ENCODE measurements around the gene DLG1.
"Not testable (repeated sequence)": the region's sequence is repeated elsewhere in the genome, so short reads cannot be mapped to it uniquely, and the experiment has no call there.

DLG1 gene

GRCh38 chr3:197289726-197290125, 8.7 kb downstream of the DLG1 start:
- Mint-ChIP-seq H3K36me3 (peaks cover 54% of the 10 kb centered on the region), H3K9me3 (no peaks in the 10 kb centered on the region), H3K4me1 (peaks cover 28% of the 10 kb centered on the region), H3K27me3 (no peaks in the 10 kb centered on the region), H3K27ac (no peak overlapping the region), H3K4me3 (no peak overlapping the region)
- CTCF ChIA-PET, result no interaction called here
- no peak for DNase-seq

- CTCF ChIA-PET, result no interaction called here
- H3K36me3 Mint-ChIP-seq, result peaks cover 51% of the 10 kb centered on the region
- peaks cover 14% of the 10 kb centered on the region for H3K4me1 Mint-ChIP-seq
- H3K9me3 Mint-ChIP-seq, result no peaks in the 10 kb centered on the region
- H3K27ac Mint-ChIP-seq, result no peak overlapping the region
- no peak overlapping the region for H3K4me3 Mint-ChIP-seq
- no peaks in the 10 kb centered on the region for H3K27me3 Mint-ChIP-seq
- DNase-seq, result no peak
Observed at GRCh38 chr3:197286678-197287077, 11.7 kb downstream of the DLG1 start.

GRCh38 chr3:197285557-197285956, 12.9 kb downstream of the DLG1 start:
- Mint-ChIP-seq H3K4me1 (peaks cover 7% of the 10 kb centered on the region), H3K27me3 (no peaks in the 10 kb centered on the region), H3K4me3 (no peak overlapping the region), H3K36me3 (peaks cover 48% of the 10 kb centered on the region), H3K27ac (no peak overlapping the region), H3K9me3 (no peaks in the 10 kb centered on the region)
- CTCF ChIA-PET, result no interaction called here
- DNase-seq, result no peak

- peaks cover 42% of the 10 kb centered on the region for H3K36me3 Mint-ChIP-seq
Observed at GRCh38 chr3:197283045-197283444, 15.4 kb downstream of the DLG1 start.

GRCh38 chr3:197281849-197282248, 16.6 kb downstream of the DLG1 start:
- CTCF ChIA-PET, result no interaction called here
- Mint-ChIP-seq H3K4me1 (peaks cover 6% of the 10 kb centered on the region), H3K27ac (no peak overlapping the region), H3K9me3 (no peaks in the 10 kb centered on the region), H3K27me3 (no peaks in the 10 kb centered on the region), H3K4me3 (no peak overlapping the region), H3K36me3 (peaks cover 36% of the 10 kb centered on the region)
- DNase-seq, result no peak

More at GRCh38 chr3:197283045-197283444, 15.4 kb downstream of the DLG1 start:
- CTCF ChIA-PET, result interaction anchor here (1.0 kb wide), 1 partner anchor 219 kb away, joined by 3 read pairs; no protein-coding TSS in a partner anchor
- Mint-ChIP-seq H3K4me1 (peaks cover 6% of the 10 kb centered on the region), H3K27ac (no peak overlapping the region), H3K9me3 (no peaks in the 10 kb centered on the region), H3K4me3 (no peak overlapping the region), H3K27me3 (no peaks in the 10 kb centered on the region)
- no peak for DNase-seq

GRCh38 chr3:197280156-197280555, 18.3 kb downstream of the DLG1 start:
- no peak for DNase-seq
- H3K9me3 Mint-ChIP-seq, result no peaks in the 10 kb centered on the region
- CTCF ChIA-PET, result no interaction called here
- peaks cover 32% of the 10 kb centered on the region for H3K36me3 Mint-ChIP-seq
- H3K27me3 Mint-ChIP-seq, result no peaks in the 10 kb centered on the region
- no peak overlapping the region for H3K4me3 Mint-ChIP-seq
- peaks cover 4% of the 10 kb centered on the region for H3K4me1 Mint-ChIP-seq
- no peak overlapping the region for H3K27ac Mint-ChIP-seq

GRCh38 chr3:197278933-197279332, 19.5 kb downstream of the DLG1 start:
- Mint-ChIP-seq H3K36me3 (peaks cover 33% of the 10 kb centered on the region), H3K27ac (no peak overlapping the region), H3K4me1 (peaks cover 5% of the 10 kb centered on the region), H3K4me3 (no peak overlapping the region), H3K9me3 (no peaks in the 10 kb centered on the region), H3K27me3 (no peaks in the 10 kb centered on the region)
- DNase-seq, result no peak
- CTCF ChIA-PET, result no interaction called here

GRCh38 chr3:197276808-197277207, 21.6 kb downstream of the DLG1 start:
- H3K36me3 Mint-ChIP-seq, result peaks cover 34% of the 10 kb centered on the region
- CTCF ChIA-PET, DNase-seq, H3K4me3 Mint-ChIP-seq, H3K27ac Mint-ChIP-seq, H3K27me3 Mint-ChIP-seq, H3K9me3 Mint-ChIP-seq, H3K4me1 Mint-ChIP-seq: not testable (repeated sequence)

- no peak overlapping the region for H3K4me3 Mint-ChIP-seq
- no peaks in the 10 kb centered on the region for H3K27me3 Mint-ChIP-seq
- H3K27ac Mint-ChIP-seq, result no peak overlapping the region
- peaks cover 24% of the 10 kb centered on the region for H3K36me3 Mint-ChIP-seq
- CTCF ChIA-PET, result no interaction called here
- no peaks in the 10 kb centered on the region for H3K9me3 Mint-ChIP-seq
- peaks cover 2% of the 10 kb centered on the region for H3K4me1 Mint-ChIP-seq
- DNase-seq, result no peak
Observed at GRCh38 chr3:197270558-197271317, 27.7 kb downstream of the DLG1 start.

GRCh38 chr3:197269024-197269423, 29.4 kb downstream of the DLG1 start:
- H3K4me3 Mint-ChIP-seq, result no peak overlapping the region
- no peak overlapping the region for H3K27ac Mint-ChIP-seq
- CTCF ChIA-PET, result interaction anchor here (4.8 kb wide), 1 partner anchor 12 kb away, joined by 20 read pairs; no protein-coding TSS in a partner anchor
- H3K4me1 Mint-ChIP-seq, result no peaks in the 10 kb centered on the region
- no peak for DNase-seq
- no peaks in the 10 kb centered on the region for H3K27me3 Mint-ChIP-seq
- H3K9me3 Mint-ChIP-seq, result no peaks in the 10 kb centered on the region
- H3K36me3 Mint-ChIP-seq, result peaks cover 19% of the 10 kb centered on the region

GRCh38 chr3:197268294-197268693, 30.1 kb downstream of the DLG1 start:
- Mint-ChIP-seq H3K4me1 (no peaks in the 10 kb centered on the region), H3K4me3 (no peak overlapping the region), H3K9me3 (no peaks in the 10 kb centered on the region), H3K27ac (no peak overlapping the region), H3K36me3 (peaks cover 14% of the 10 kb centered on the region), H3K27me3 (no peaks in the 10 kb centered on the region)
- CTCF ChIA-PET, result interaction anchor here (0.5 to 4.8 kb wide), 2 partner anchors 11 to 314 kb away, joined by 3 to 20 read pairs; no protein-coding TSS in a partner anchor
- DNase-seq, result no peak

GRCh38 chr3:197266331-197266730, 32.1 kb downstream of the DLG1 start:
- no peak for DNase-seq
- peaks cover 2% of the 10 kb centered on the region for H3K4me1 Mint-ChIP-seq
- CTCF ChIA-PET, result interaction anchor here (4.8 kb wide), 1 partner anchor 10 kb away, joined by 20 read pairs; no protein-coding TSS in a partner anchor
- peaks cover 12% of the 10 kb centered on the region for H3K36me3 Mint-ChIP-seq
- no peaks in the 10 kb centered on the region for H3K9me3 Mint-ChIP-seq
- no peak overlapping the region for H3K27ac Mint-ChIP-seq
- H3K27me3 Mint-ChIP-seq, result no peaks in the 10 kb centered on the region
- H3K4me3 Mint-ChIP-seq, result no peak overlapping the region

- Mint-ChIP-seq H3K27ac (no peak overlapping the region), H3K9me3 (no peaks in the 10 kb centered on the region), H3K36me3 (peaks cover 10% of the 10 kb centered on the region), H3K27me3 (no peaks in the 10 kb centered on the region), H3K4me3 (no peak overlapping the region), H3K4me1 (peaks cover 2% of the 10 kb centered on the region)
- DNase-seq, result no peak
- CTCF ChIA-PET, result interaction anchor here (1.4 kb wide), 1 partner anchor 31 kb away, joined by 3 read pairs; no protein-coding TSS in a partner anchor
Observed at GRCh38 chr3:197262709-197263108, 35.7 kb downstream of the DLG1 start.

- Mint-ChIP-seq H3K27me3 (no peaks in the 10 kb centered on the region), H3K4me1 (peaks cover 2% of the 10 kb centered on the region)
- CTCF ChIA-PET, result interaction anchor here (0.5 kb wide), 1 partner anchor 410 kb away, joined by 4 read pairs; no protein-coding TSS in a partner anchor
Observed at GRCh38 chr3:197261164-197261509, 37.3 kb downstream of the DLG1 start.

GRCh38 chr3:197260491-197261163, 37.8 kb downstream of the DLG1 start:
- peaks cover 2% of the 10 kb centered on the region for H3K4me1 Mint-ChIP-seq
- peaks cover 10% of the 10 kb centered on the region for H3K36me3 Mint-ChIP-seq
- no peaks in the 10 kb centered on the region for H3K9me3 Mint-ChIP-seq
- no peak overlapping the region for H3K27ac Mint-ChIP-seq
- no peak for DNase-seq
- CTCF ChIA-PET, result interaction anchor here (0.5 kb wide), 1 partner anchor 410 kb away, joined by 4 read pairs; no protein-coding TSS in a partner anchor
- no peak overlapping the region for H3K4me3 Mint-ChIP-seq
- no peaks in the 10 kb centered on the region for H3K27me3 Mint-ChIP-seq

More at GRCh38 chr3:197261164-197261509, 37.3 kb downstream of the DLG1 start:
- Mint-ChIP-seq H3K27ac (no peak overlapping the region), H3K36me3 (peaks cover 10% of the 10 kb centered on the region), H3K9me3 (no peaks in the 10 kb centered on the region), H3K4me3 (no peak overlapping the region)
- no peak for DNase-seq
